ENCODE results near the gene LTBP3.

LTBP3 gene

DNA sequence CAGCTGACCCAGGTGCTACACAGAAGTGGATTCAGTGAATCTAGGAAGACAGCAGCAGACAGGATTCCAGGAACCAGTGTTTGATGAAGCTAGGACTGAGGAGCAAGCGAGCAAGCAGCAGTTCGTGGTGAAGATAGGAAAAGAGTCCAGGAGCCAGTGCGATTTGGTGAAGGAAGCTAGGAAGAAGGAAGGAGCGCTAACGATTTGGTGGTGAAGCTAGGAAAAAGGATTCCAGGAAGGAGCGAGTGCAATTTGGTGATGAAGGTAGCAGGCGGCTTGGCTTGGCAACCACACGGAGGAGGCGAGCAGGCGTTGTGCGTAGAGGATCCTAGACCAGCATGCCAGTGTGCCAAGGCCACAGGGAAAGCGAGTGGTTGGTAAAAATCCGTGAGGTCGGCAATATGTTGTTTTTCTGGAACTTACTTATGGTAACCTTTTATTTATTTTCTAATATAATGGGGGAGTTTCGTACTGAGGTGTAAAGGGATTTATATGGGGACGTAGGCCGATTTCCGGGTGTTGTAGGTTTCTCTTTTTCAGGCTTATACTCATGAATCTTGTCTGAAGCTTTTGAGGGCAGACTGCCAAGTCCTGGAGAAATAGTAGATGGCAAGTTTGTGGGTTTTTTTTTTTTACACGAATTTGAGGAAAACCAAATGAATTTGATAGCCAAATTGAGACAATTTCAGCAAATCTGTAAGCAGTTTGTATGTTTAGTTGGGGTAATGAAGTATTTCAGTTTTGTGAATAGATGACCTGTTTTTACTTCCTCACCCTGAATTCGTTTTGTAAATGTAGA lies 57.6 kb downstream of the LTBP3 start:
- H3K4me3 ChIP-seq (ENCODE audit: low read depth, low read length): peak overlapping the region; percentile 86
- H3K36me3 ChIP-seq (ENCODE audit: control insufficient read depth in 1 of 2, insufficient read depth in 2 of 2, low read length in 2 of 2): peaks cover 10 to 27% of the 10 kb centered on the region in 2 experiments
- H2AFZ ChIP-seq (ENCODE audit: insufficient read depth, low read length, poor library complexity): no peak overlapping the region
- H3K18ac ChIP-seq (ENCODE audit: low read length): peak overlapping the region; percentile 85
- H3K4me1 ChIP-seq (ENCODE audit: control insufficient read depth in 1 of 2, insufficient read depth in 2 of 2, low read length in 2 of 2): peaks cover 5 to 21% of the 10 kb centered on the region in 2 experiments
- no CpG with 5 or more reads among the region's 20 CpGs for WGBS (ENCODE audit: extremely low coverage, insufficient coverage, insufficient read length)
- H3K79me2 ChIP-seq (ENCODE audit: control insufficient read depth, insufficient read depth, low read length, poor library complexity): peaks cover 42% of the 10 kb centered on the region
- H4K91ac ChIP-seq (ENCODE audit: low read depth, low read length): no peak overlapping the region
- H4K12ac ChIP-seq (ENCODE audit: low read depth, low read length): peak overlapping the region; percentile 10
- peak overlapping the region; percentile 96 for H3K14ac ChIP-seq (ENCODE audit: low read length)
- H3K4ac ChIP-seq (ENCODE audit: low read depth, low read length): peak overlapping the region; percentile 95
- H3K9ac ChIP-seq (ENCODE audit: low read length): peak overlapping the region; percentile 94
- peaks cover 32% of the 10 kb centered on the region for H3K79me1 ChIP-seq (ENCODE audit: low read length)
- no peak overlapping the region for H2AK5ac ChIP-seq (ENCODE audit: low read length)
- no peaks in the 10 kb centered on the region for H3K9me3 ChIP-seq (ENCODE audit: insufficient read depth, low read depth, low read length)
- H3K27ac ChIP-seq (ENCODE audit: low read depth, low read length): peak overlapping the region; percentile 59
- peak overlapping the region; percentile 23 for H2BK5ac ChIP-seq (ENCODE audit: low read depth, low read length, poor library complexity)
- no peak overlapping the region for H2BK12ac ChIP-seq (ENCODE audit: low read length)
- no peak overlapping the region for H2BK120ac ChIP-seq (ENCODE audit: insufficient read depth, low read length, poor library complexity)
- H3K4me2 ChIP-seq (ENCODE audit: low read length): peak overlapping the region; percentile 28
- DNase-seq: peak; percentile 49 to 64
- H4K8ac ChIP-seq (ENCODE audit: low read depth, low read length): peak overlapping the region; percentile 12
- no peak overlapping the region for H3K23ac ChIP-seq (ENCODE audit: low read length)
- H3K27me3 ChIP-seq (ENCODE audit: insufficient read depth, low read length): no peaks in the 10 kb centered on the region

DNA sequence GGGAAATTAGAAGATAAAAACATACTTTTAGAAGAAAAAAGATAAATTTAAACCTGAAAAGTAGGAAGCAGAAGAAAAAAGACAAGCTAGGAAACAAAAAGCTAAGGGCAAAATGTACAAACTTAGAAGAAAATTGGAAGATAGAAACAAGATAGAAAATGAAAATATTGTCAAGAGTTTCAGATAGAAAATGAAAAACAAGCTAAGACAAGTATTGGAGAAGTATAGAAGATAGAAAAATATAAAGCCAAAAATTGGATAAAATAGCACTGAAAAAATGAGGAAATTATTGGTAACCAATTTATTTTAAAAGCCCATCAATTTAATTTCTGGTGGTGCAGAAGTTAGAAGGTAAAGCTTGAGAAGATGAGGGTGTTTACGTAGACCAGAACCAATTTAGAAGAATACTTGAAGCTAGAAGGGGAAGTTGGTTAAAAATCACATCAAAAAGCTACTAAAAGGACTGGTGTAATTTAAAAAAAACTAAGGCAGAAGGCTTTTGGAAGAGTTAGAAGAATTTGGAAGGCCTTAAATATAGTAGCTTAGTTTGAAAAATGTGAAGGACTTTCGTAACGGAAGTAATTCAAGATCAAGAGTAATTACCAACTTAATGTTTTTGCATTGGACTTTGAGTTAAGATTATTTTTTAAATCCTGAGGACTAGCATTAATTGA lies 58.3 kb downstream of the LTBP3 start:
- no CpG with 5 or more reads among the region's 3 CpGs for WGBS (ENCODE audit: extremely low coverage, insufficient coverage, insufficient read length)
- Histone ChIP-seq H2AFZ (ENCODE audit: insufficient read depth, low read length, poor library complexity) (no peak overlapping the region), H3K9ac (ENCODE audit: low read length) (peak overlapping the region; percentile 92), H3K36me3 (ENCODE audit: control insufficient read depth in 1 of 2, insufficient read depth in 2 of 2, low read length in 2 of 2) (peaks cover 4 to 20% of the 10 kb centered on the region in 2 experiments), H3K4me2 (ENCODE audit: low read length) (peak overlapping the region; percentile 28), H3K79me2 (ENCODE audit: control insufficient read depth, insufficient read depth, low read length, poor library complexity) (peaks cover 38% of the 10 kb centered on the region), H3K4me3 (ENCODE audit: low read depth, low read length) (peak overlapping the region; percentile 86), H2BK120ac (ENCODE audit: insufficient read depth, low read length, poor library complexity) (no peak overlapping the region), H3K79me1 (ENCODE audit: low read length) (peaks cover 33% of the 10 kb centered on the region), H2AK5ac (ENCODE audit: low read length) (no peak overlapping the region), H3K9me3 (ENCODE audit: insufficient read depth, low read depth, low read length) (no peaks in the 10 kb centered on the region), H4K91ac (ENCODE audit: low read depth, low read length) (no peak overlapping the region), H3K27ac (ENCODE audit: low read depth, low read length) (peak overlapping the region; percentile 59), H3K18ac (ENCODE audit: low read length) (no peak overlapping the region), H3K23ac (ENCODE audit: low read length) (no peak overlapping the region), H2BK5ac (ENCODE audit: low read depth, low read length, poor library complexity) (peak overlapping the region; percentile 23), H4K12ac (ENCODE audit: low read depth, low read length) (no peak overlapping the region), H3K4me1 (ENCODE audit: control insufficient read depth in 1 of 2, insufficient read depth in 2 of 2, low read length in 2 of 2) (peaks cover 7 to 21% of the 10 kb centered on the region in 2 experiments), H3K4ac (ENCODE audit: low read depth, low read length) (peak overlapping the region; percentile 95), H3K27me3 (ENCODE audit: insufficient read depth, low read length) (no peaks in the 10 kb centered on the region), H4K8ac (ENCODE audit: low read depth, low read length) (no peak overlapping the region), H2BK12ac (ENCODE audit: low read length) (no peak overlapping the region), H3K14ac (ENCODE audit: low read length) (no peak overlapping the region)
- no peak for DNase-seq

- Histone ChIP-seq H2BK5ac (ENCODE audit: low read depth, low read length, poor library complexity) (peak within 1 kb of the TSS; percentile 100), H2BK120ac (ENCODE audit: insufficient read depth, low read length, poor library complexity) (peak within 1 kb of the TSS; percentile 98), H3K9me3 (ENCODE audit: insufficient read depth, low read depth, low read length) (no peaks in the 10 kb centered on the region), H2BK12ac (ENCODE audit: low read length) (peak within 1 kb of the TSS; percentile 81), H4K12ac (ENCODE audit: low read depth, low read length) (peak within 1 kb of the TSS; percentile 93), H2AK5ac (ENCODE audit: low read length) (peak within 1 kb of the TSS; percentile 94), H3K18ac (ENCODE audit: low read length) (peak within 1 kb of the TSS; percentile 98), H3K14ac (ENCODE audit: low read length) (peak within 1 kb of the TSS; percentile 98), H3K27me3 (ENCODE audit: insufficient read depth, low read length) (no peaks in the 10 kb centered on the region), H3K4me3 (ENCODE audit: low read depth, low read length) (peak within 1 kb of the TSS; percentile 8), H3K4ac (ENCODE audit: low read depth, low read length) (peak within 1 kb of the TSS; percentile 90), H4K91ac (ENCODE audit: low read depth, low read length) (peak within 1 kb of the TSS; percentile 99), H3K79me2 (ENCODE audit: control insufficient read depth, insufficient read depth, low read length, poor library complexity) (peaks cover 36% of the 10 kb centered on the region), H3K4me2 (ENCODE audit: low read length) (peak within 1 kb of the TSS; percentile 69), H4K8ac (ENCODE audit: low read depth, low read length) (peak within 1 kb of the TSS; percentile 92), H2AFZ (ENCODE audit: insufficient read depth, low read length, poor library complexity) (peak within 1 kb of the TSS; percentile 57), H3K36me3 (ENCODE audit: control insufficient read depth in 1 of 2, insufficient read depth in 2 of 2, low read length in 2 of 2) (peaks cover 4 to 13% of the 10 kb centered on the region in 2 experiments), H3K27ac (ENCODE audit: low read depth, low read length) (peak within 1 kb of the TSS; percentile 99), H3K4me1 (ENCODE audit: control insufficient read depth in 1 of 2, insufficient read depth in 2 of 2, low read length in 2 of 2) (peaks cover 7 to 21% of the 10 kb centered on the region in 2 experiments), H3K9ac (ENCODE audit: low read length) (peak within 1 kb of the TSS; percentile 98), H3K79me1 (ENCODE audit: low read length) (peaks cover 35% of the 10 kb centered on the region), H3K23ac (ENCODE audit: low read length) (no peak within 1 kb of the TSS)
- WGBS (ENCODE audit: extremely low coverage, insufficient coverage, insufficient read length): 100% methylated on average over 1 of the region's 24 CpGs
- peak; percentile 85 to 98 for DNase-seq
These were observed 59.0 kb downstream of the LTBP3 start, which contains the start of gene MALAT1 for GRCh38 chr11:65498977-65499712. Gene MALAT1 (plus strand): TSS chr11:65499045.

DNA sequence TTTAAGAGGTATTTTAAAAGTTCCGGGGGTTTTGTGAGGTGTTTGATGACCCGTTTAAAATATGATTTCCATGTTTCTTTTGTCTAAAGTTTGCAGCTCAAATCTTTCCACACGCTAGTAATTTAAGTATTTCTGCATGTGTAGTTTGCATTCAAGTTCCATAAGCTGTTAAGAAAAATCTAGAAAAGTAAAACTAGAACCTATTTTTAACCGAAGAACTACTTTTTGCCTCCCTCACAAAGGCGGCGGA lies 59.5 kb downstream of the LTBP3 start:
- H3K9ac ChIP-seq (ENCODE audit: low read length): no peak overlapping the region
- H3K9me3 ChIP-seq (ENCODE audit: insufficient read depth, low read depth, low read length): no peaks in the 10 kb centered on the region

More for the DNA sequence above, 59.5 kb downstream of the LTBP3 start:
- Histone ChIP-seq H4K8ac (ENCODE audit: low read depth, low read length) (no peak overlapping the region), H3K4me2 (ENCODE audit: low read length) (peak overlapping the region; percentile 69), H2AFZ (ENCODE audit: insufficient read depth, low read length, poor library complexity) (no peak overlapping the region), H3K18ac (ENCODE audit: low read length) (no peak overlapping the region), H3K79me1 (ENCODE audit: low read length) (peaks cover 38% of the 10 kb centered on the region), H3K79me2 (ENCODE audit: control insufficient read depth, insufficient read depth, low read length, poor library complexity) (peaks cover 36% of the 10 kb centered on the region), H3K23ac (ENCODE audit: low read length) (no peak overlapping the region), H4K12ac (ENCODE audit: low read depth, low read length) (no peak overlapping the region), H3K4ac (ENCODE audit: low read depth, low read length) (no peak overlapping the region), H3K27me3 (ENCODE audit: insufficient read depth, low read length) (no peaks in the 10 kb centered on the region), H3K36me3 (ENCODE audit: control insufficient read depth in 1 of 2, insufficient read depth in 2 of 2, low read length in 2 of 2) (peaks cover 4 to 11% of the 10 kb centered on the region in 2 experiments), H3K27ac (ENCODE audit: low read depth, low read length) (peak overlapping the region; percentile 99), H3K4me1 (ENCODE audit: control insufficient read depth in 1 of 2, insufficient read depth in 2 of 2, low read length in 2 of 2) (peaks cover 7 to 21% of the 10 kb centered on the region in 2 experiments), H2BK5ac (ENCODE audit: low read depth, low read length, poor library complexity) (peak overlapping the region; percentile 100), H2BK12ac (ENCODE audit: low read length) (no peak overlapping the region), H3K4me3 (ENCODE audit: low read depth, low read length) (no peak overlapping the region), H3K14ac (ENCODE audit: low read length) (peak overlapping the region; percentile 98), H2AK5ac (ENCODE audit: low read length) (no peak overlapping the region), H2BK120ac (ENCODE audit: insufficient read depth, low read length, poor library complexity) (peak overlapping the region; percentile 98), H4K91ac (ENCODE audit: low read depth, low read length) (peak overlapping the region; percentile 99)
- DNase-seq: no peak
- no CpG with 5 or more reads among the region's 6 CpGs for WGBS (ENCODE audit: extremely low coverage, insufficient coverage, insufficient read length)

Data from trophoblast cell (in vitro differentiated cells and primary cell).